NCI-H748 (cell line): ENCODE data around the gene VPS35L.

Source experiments
- DNase-seq: peaks from one replicate; lab custom pipeline; 2025; ENCODE audit not compliant: unreplicated experiment; lab: John Stamatoyannopoulos, UW

VPS35L gene

DNA sequence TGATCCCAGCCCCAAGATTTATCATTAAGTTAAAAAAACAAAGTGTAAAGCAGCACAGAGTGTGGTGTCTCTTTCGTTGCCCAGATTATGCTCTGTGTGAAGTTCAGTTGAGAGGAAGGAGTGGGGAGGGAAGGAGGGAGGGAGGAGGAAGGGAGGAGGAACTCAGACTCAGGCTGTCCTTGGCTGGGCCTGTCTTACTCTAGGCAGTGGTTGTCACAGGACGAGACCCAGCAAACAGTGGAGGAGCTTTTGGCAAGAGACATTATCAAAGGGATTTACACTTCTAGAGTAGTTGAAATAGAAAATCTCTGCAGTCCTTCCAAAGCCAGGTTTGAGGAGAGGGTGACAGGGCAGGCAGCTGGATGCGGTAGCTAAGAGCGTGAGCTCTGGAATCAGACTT, 134.7 kb downstream of the VPS35L start:
- no peak for DNase-seq

GRCh38 chr16:19691161-19691711, 135.7 kb downstream of the VPS35L start:
- DNase-seq, result no peak

DNA sequence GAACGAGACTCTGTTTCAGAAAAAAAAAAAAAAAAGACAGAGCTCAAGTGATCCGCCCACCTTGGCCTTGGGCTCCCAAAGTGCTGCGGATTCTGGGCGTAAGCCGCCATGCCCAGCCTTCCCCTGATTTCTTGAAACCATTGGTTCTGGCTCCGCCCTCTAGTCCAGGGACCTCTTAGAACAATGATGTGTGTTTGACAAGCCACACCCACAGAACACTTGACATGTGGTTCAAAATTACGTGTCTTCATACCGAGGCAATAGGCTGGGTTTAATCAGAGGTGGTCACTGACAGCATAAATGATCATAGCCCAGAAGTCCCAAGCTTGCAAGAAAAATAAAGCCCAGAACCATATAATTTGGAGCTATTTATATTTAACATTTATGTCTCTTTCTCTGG, 139.5 kb downstream of the VPS35L start:
- peak; percentile 70 for DNase-seq

DNA sequence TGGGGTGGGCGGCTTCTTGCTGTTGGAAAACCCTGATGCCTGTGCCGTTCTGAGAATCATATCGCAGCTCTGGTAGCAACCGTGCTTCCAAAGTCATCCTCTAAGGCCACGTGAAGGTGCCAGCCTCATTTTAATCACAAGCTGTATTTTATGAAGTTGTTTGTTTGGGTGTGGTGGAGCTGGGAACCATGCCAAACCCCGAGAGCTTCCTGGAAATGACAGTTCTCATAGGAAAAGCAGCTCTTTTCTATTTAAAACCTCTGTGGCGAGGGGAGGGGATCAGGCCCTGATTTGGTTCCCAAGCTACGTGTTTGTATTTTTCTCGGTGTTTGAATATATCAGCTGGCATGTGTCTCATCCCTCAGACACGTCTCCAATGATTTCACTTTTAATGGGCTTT, 140.8 kb downstream of the VPS35L start:
- peak; percentile 93 for DNase-seq

DNA sequence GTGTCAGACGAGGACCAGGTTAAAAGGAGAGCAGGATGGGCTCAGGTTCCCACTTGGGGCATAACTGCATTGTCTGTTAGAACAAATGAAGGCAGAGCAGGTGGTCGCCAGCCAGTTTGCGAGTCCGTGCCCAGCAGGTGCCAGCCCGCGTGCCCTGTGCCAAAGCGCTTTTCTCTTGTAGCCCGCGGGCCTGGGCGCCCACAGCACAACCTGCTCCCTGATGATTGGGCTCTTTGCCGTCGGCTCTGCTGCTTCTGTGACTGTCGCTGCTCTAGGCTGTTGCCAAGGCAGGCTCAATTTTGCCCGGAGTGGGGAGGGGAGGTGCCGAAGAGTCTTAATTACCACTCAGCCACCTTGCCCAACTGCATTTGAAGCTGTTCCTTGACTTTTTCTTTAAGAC, 141.5 kb downstream of the VPS35L start:
- peak; percentile 76 for DNase-seq

GRCh38 chr16:19697756-19698318, 142.3 kb downstream of the VPS35L start:
- no peak for DNase-seq

- no peak for DNase-seq
Observed at GRCh38 chr16:19698480-19699465, 143.3 kb downstream of the VPS35L start.

DNA sequence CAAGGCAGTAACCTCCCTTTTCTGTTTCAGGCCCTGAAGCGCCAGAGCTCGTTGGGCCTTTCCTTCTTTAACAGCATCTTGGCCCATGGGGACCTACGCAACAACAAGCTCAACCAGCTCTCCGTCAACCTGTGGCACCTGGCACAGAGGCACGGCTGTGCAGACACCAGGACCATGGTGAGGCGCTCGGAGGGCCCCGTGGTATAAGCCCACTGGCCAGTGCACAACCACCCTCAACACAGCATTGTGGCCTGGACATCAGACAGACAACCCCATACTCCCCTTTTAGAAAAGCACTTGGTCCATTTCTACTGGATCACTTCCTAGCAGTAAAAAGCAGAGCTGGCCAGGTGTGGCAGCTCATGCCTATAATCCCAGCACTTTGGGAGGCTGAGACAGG, 144.0 kb downstream of the VPS35L start:
- no peak for DNase-seq

DNA sequence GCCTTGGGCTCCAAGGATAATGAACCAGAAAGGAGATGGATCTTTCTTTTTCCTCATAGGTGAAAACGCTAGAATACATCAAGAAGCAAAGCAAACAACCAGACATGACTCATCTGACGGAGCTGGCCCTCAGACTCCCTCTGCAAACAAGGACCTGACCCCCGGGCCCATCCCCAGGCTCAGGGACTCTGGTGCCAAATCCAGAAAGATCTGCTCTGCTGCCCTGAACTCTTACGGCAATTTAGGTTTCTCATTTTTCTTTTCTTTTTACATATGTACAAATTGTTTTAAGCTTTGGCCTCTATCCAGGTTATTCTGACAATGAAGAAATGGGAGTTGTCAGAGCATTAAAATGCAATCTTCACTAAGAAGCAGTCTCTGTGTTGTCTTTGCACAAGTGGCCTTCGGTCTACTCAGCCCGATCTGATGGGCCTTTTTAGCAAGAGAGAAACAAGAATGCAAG, 144.8 kb downstream of the VPS35L start:
- peak; percentile 21 for DNase-seq

DNA sequence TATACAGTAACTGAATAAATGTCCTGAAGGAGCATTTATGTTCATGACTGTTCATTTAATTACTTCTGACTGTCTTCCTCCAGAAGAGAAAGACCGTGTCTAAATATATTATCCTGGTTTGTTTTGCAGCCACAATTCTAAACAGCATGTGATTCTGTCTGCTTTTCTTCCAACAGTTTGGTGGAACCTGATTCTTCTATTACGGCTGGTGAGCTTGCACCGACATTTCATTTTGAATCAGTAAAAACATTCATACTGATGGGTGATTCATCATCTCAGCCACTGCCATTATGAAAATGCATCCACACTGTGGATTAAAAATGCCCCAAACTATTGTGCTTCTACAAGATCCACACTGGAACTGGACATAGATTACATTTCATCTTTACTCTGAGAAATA, 145.6 kb downstream of the VPS35L start:
- DNase-seq, result no peak

- DNase-seq, result no peak
Observed at GRCh38 chr16:19703172-19703889, 147.8 kb downstream of the VPS35L start.

GRCh38 chr16:19704321-19705145, 149.0 kb downstream of the VPS35L start:
- DNase-seq, result no peak

- no peak for DNase-seq
Observed at GRCh38 chr16:19705146-19705501, 149.6 kb downstream of the VPS35L start.

DNA sequence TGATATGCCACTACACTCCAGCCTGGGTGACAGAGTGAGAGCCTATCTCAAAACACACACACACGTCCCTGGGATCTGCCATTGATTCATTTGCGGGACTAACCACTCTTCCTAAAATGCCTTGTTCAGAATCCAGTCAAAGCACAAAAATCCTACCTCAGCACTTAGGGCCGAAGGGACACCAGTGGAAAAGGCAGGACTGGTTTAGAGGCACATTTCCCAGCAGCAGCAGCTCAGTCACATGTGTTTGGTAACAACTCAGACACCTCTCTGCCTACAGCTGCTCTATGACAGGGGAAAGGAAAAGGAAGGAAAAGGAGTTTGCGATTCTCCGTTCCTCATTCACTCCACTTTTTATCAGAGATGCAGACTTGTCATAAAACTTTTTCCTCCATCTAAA, 150.3 kb downstream of the VPS35L start:
- DNase-seq, result no peak

DNA sequence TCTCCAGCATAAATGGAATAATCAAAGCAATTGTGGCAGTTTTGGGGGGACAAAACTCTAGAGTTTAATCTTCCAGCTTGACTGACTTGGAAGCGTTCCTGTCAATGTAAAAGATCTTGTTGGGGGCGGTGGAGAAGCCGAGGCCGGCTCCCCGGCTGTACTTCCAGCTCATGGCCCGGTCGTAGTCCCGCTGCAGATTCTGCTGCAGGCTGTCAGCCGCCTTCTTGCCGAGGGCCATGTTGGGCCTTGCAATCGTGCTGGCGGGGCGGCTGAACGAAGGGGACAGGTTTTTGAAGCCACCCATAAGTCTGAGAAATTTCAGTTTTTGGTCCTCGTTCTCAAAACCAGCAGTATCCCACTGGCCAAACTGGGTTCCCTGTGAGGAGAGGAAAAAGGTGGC, 151.3 kb downstream of the VPS35L start:
- no peak for DNase-seq

GRCh38 chr16:19707569-19708295, 152.2 kb downstream of the VPS35L start:
- DNase-seq, result no peak

- no peak for DNase-seq
Observed at GRCh38 chr16:19708296-19709205, 153.0 kb downstream of the VPS35L start.

DNA sequence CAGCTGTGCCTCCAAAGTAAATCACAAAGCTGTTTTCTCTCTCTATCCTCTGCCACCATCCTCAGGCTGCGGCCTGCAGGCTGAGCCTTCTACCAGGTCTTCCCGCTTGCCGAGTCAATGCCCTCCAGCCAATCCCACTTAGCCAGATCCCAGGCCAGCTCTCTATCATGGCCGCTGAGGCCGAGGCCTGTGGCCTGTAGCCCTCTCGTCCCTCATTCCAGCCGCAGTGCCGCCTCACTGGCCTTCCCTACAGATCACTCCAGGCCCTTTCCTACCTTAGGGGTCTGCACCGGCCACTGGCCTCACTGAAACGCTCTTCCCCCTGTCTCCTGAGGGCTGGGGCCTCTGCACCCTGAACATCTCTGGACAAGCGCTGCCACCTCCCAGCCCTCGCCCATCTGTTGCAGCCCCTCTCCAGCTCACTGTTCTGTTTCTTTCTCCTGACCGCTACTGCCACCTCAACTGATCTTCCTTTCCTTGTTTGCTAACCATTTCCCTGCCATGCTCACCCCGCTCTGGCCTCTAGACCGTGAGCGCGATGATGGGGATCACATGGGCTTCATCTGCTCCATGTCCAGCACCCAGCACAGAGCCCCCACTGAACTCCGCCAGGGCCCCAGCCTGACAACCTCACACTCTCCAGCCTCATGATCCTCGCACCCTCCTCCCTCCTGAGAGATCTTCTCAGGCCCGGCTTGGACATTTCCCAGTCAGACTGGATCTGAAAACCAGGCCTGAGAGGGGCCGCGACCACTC, 154.1 kb downstream of the VPS35L start:
- no peak for DNase-seq
